Left renal cortex interstitium (tissue), 4 donors: ENCODE measurements around the gene CELF5. TPM values are rescaled to one million over a fixed set of nuclear protein-coding genes. Genes with fewer than 3 reads are reported as not detected.
"Not testable (repeated sequence)": the region's sequence is repeated elsewhere in the genome, so short reads cannot be mapped to it uniquely, and the experiment has no call there.

Source experiments
- DNase-seq, 4 donors: peaks; one replicate each; pipeline ENCODE4 v3.0.0-alpha.2; 2013; ENCODE audit warnings: low read depth in 4 of 4, low spot score in 2 of 4, missing footprints in 1 of 4
- polyA plus RNA-seq, 4 donors: library from polyadenylated mRNA; unstranded; fragments of 120-200 nt; gene quantifications; one replicate each; pipeline ENCODE4 v1.2.1, GENCODE V29; 2013; ENCODE audit not compliant: insufficient read length in 4 of 4

CELF5 gene
- polyA plus RNA-seq, 4 donors, result 0.37 to 2.1 (median 1.0) TPM

DNA sequence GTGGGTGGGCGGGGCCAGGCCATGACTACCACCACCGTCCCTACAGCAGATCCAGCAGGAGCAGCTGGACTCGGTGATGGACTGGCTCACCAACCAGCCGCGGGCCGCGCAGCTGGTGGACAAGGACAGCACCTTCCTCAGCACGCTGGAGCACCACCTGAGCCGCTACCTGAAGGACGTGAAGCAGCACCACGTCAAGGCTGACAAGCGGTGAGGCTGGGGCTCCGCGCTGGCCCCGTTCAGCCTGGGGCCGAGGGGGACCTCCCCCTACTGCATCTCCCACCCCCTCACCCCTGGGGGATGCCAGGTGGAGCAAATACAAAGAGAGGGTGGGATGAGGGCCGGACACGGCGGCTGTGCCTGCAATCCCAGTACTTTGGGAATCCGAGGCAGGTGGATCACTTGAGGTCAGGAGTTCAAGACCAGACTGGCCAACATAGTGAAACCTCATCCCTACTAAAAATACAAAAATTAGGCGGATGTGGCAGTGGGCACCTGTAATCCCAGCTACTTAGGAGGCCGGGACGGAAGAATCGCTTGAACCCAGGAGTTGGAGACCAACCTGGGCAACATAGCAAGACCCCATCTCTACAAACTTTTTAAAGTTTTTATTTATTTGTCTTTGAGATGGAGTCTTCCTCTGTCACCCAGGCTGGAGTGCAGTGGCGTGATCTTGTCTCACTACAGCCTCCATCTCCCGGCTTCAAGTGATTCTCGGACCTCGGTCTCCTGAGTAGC, 18.1 kb upstream of the CELF5 start:
- DNase-seq, result no peak

DNA sequence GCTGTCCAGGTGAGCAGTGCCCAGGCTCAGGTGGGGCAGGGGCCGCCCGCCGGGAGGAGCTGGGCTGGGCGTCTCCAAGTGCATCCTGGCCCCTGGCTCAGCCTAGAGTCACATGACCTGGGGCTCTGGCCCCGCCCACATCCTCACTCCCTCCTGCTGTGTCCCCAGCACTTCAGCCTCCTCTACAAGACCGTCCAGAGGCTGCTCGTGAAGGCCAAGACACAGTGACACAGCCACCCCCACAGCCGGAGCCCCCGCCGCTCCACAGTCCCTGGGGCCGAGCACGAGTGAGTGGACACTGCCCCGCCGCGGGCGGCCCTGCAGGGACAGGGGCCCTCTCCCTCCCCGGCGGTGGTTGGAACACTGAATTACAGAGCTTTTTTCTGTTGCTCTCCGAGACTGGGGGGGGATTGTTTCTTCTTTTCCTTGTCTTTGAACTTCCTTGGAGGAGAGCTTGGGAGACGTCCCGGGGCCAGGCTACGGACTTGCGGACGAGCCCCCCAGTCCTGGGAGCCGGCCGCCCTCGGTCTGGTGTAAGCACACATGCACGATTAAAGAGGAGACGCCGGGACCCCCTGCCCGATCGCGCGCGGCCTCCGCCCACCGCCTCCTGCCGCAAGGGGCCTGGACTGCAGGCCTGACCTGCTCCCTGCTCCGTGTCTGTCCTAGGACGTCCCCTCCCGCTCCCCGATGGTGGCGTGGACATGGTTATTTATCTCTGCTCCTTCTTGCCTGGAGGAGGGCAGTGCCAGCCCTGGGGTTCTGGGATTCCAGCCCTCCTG, 16.8 kb upstream of the CELF5 start:
- no peak for DNase-seq

DNA sequence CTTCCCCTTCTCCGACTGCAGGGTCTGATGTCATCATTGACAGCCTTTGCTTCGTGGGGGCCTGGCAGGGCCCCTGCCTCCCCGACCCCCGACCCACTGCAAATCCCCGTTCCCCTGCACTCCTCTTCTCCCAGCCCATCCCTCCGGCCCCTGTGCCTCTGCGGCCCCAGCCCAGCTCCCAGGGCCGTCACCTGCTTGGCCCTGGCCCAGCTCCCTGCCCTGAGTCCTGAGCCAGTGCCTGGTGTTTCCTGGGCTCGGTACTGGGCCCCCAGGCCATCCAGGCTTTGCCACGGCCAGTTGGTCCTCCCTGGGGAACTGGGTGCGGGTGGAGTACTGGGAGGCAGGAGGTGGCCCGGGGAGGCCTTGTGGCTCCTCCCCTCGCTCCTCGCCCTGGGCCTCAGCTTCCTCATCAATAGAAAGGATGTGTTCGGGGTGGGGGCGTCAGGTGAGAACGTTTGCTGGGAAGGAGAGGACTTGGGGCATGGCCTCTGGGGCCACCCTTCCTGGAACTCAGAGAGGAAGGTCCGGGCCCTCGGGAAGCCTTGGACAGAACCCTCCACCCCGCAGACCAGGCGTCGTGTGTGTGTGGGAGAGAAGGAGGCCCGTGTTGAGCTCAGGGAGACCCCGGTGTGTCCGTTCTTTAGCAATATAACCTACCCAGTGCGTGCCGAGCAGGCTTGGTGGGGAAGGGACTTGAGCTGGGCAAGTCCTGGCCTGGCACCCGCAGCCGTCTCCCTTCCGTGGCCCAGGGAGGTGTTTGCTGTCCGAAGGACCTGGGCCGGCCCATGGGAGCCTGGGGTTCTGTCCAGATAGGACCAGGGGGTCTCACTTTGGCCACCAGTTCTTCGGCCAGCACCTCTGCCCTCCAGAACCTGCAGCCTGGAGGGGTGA, 15.9 kb upstream of the CELF5 start:
- DNase-seq, result no peak

DNA sequence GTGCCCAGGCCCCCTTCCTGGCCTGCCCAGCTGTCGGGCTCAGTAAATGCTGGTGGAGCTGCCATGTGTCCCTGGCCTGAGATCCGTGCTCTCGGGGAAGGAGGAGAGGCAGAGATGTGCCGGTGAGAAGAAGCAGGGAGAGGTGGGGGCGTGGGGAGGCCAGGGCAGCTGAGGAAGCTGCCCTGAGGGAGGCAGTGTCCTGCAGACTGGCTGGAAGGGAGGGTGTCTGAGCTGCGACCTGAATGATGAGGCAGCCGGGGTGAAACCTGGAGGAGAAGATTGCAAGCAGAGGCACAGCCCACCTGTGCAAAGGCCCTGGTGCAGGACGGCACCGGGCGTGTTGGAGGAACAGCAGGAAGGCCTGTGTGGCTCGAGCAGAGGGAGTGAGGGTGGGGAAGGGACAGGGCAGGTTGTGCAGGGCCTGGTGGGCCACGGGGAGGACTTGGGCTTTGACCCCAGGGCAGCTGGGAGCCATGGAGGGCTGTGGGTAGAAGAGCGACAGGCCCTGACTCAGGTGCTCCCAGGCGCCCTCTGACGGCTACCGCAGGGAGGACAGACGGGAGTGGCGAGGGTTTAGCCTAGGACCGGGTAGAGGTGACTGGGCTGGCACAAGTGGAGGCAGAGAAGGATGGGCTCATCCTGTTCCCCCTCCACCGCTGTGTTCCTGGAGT, 14.0 kb upstream of the CELF5 start:
- DNase-seq, result no peak

DNA sequence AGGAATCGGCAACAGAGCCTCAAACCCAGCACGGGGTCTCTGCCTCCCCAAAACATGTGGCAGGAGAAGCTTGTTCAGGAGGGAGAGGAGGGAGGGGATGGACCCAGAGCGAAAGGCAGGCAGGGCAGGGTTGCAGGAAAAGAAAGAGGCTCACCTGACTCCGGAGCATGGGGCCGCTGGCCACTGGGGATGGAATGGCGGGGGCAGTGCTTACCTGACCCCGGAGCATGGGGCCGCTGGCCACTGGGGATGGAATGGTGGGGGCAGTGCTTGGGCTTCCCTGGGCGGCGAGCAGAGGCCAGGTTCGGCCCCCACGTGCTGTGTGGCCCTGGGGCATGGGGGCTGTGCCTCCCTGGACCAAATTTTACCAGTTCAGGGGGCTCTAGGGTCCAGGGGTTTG, 13.3 kb upstream of the CELF5 start:
- no peak for DNase-seq

DNA sequence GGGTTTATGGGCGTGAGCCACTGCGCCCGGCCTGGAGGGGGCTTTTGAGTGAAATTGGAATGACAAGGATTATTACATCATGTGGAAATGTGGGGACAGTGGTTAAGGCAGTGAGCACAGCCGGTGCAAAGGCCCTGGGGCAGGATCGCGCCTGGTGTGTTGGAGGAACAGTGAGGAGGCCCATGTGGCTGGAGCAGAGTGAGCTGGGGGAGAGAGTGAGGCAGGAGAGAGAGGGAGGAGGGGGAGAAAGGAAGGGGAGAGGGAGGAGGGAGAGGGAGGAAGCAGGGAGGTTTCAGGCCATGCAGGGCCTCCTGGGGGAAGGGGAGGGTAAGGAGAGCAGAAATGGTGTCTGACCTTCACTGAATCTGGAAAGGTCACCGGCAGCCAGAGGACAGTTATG, 11.3 kb upstream of the CELF5 start:
- no peak for DNase-seq

DNA sequence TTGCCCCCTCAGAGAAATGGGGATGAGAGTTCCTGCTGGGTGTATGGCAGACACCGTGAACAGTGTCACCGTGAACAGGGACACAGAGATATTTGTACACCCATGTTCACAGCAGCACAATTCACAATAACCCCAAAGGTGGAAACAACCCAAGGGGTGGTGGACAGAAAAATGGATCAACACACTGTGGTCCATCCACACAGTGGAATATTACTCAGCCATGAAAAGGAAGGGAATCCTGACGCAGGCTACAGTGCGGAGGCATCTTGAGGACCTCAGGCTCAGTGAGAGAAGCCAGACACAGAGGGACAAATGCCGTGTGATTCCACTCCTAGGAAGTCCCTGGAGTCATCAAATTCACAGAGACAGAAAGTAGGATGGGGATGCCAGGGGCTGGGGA, 7.6 kb upstream of the CELF5 start:
- DNase-seq, result no peak

DNA sequence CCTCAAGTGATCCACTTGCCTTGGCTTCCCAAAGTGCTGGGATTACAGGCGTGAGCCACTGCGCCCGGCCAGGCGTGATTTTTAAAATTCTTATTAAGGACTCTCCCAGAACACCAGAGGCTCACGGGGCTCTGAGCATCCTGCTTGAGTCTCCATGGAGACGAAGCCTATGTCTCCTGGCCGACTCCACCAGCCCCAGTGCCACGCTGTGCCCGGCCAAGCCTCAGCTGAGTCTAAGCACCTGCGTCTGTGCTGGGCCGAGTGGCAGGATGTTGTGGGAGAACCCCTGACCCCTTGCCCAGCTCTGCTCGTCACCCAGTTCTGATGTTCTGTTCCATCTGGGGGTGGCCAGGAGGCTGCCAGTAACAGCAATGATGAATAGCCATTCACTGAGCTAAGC, 3.9 kb upstream of the CELF5 start:
- DNase-seq, result no peak

DNA sequence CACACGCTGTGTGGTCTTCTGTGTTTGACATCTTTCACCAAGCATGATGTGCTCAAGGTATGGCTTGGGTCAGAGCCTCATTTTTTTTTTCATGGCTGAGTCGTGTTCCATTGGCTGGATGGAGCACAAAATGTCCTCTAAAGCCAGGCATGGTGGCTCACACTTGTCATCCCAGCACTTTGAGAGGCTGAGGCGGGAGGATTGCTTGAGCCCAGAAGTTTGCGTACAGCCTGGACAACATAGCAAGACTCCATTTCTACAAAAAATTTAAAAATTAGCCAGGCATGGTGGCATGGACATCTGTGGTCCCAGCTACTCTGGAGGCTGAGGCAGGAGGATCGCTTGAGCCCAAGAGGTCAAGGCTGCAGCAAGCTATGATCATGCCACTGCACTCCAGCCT, 2.9 kb upstream of the CELF5 start:
- DNase-seq, result not testable (repeated sequence)

DNA sequence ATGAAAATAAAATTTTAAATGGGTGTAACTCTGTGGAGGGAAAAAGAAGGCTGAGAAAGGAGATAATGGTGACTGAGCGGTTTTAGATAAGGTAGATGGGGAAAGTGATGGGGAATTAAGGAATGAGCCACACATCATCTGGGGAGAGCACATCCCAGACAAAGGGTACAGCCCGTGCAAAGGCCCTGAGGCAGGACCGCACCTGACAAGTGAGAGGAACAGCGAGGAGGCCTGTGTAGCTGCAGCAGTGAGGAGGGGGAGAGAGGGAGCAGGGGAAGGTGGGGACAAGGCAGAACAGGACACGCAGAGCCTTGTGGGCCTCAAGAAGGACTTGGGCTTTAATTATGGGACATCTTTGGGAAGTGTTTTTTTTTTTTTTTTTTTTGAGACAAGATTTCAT, 1.8 kb upstream of the CELF5 start:
- no peak for DNase-seq

DNA sequence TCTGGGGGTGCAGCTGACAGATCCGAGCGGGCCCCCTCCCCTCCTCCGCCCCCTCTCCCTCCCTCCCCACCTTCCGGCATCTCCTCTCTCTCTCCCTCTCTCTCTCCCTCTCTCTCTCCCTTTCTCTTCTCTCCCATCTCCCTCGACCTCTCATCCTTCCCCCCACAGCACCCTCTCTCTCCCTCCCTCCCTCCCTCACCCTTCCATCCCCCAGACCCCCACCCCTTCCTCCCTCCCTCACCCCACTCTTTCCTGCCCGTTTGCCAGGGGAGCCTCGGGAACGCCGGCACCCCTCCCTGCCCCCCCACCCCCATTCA, 666 bp downstream of the CELF5 start:
- no peak for DNase-seq

DNA sequence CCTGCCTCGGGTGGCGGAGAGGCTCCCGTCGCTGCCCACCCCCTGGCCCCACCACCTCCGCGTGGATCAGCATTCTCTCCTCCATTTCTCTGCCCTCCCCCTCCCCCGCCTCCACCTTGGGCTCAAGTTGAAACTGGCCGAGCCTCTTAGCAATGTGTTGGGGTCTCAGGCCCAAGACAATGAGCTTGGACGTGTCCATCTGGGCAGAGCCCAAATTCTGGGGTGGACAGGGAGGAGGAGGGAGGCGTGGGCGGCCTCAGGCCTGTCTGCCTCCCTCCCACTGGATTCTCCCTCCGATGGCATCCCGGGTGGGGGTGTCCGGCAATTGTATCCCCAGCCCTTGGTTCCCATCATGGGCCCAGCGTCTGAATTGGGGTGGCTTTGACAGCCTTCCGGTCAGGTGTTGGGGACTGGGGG, 1.2 kb downstream of the CELF5 start:
- no peak for DNase-seq

DNA sequence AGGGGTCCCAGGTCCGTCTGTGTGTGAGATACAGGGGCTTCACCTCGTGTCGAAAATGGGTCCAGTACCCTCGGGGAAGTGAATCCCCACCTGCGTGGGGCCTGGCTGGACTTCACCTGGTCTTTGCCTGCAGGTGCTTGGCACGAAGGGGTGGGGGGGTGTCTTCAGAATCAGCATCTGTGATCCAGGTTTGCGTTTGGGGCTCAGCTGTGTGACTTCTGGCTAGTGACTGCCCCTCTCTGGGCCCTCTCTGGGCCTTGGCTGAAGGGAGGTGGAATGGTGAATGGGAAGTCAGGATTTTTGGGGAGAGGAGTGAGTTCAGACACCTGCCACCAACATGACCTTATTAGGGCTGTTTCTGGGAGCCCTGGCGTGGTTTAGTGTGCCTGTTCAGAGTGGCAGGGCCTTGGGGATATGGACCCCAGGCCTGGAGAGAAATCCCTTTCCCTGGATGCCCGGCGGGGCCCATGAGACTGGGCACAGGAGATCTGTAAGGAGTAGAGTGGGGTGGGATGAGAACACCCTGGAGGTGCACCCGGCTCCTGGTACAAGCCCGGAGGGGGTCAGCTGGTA, 2.7 kb downstream of the CELF5 start:
- no peak for DNase-seq

DNA sequence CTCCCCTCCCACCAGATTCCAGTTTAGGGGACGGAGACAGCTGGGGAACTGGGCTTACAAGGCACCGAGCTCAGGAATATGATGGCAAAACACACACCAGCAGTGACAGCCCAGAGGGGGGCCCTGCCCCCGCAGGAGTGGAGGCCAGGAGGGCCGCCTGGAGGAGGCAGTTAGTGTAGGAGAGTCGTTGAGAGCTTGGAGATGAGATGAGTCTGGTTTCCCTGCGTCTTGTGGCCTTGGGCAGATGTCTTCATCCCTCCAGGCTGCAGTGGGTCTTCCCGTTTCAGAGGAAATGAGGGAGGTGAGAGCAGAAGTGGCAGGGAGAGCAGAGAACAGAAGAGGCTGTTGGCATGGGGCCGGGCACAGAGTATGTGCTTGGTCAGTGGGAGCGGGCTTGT, 4.9 kb downstream of the CELF5 start:
- no peak for DNase-seq

DNA sequence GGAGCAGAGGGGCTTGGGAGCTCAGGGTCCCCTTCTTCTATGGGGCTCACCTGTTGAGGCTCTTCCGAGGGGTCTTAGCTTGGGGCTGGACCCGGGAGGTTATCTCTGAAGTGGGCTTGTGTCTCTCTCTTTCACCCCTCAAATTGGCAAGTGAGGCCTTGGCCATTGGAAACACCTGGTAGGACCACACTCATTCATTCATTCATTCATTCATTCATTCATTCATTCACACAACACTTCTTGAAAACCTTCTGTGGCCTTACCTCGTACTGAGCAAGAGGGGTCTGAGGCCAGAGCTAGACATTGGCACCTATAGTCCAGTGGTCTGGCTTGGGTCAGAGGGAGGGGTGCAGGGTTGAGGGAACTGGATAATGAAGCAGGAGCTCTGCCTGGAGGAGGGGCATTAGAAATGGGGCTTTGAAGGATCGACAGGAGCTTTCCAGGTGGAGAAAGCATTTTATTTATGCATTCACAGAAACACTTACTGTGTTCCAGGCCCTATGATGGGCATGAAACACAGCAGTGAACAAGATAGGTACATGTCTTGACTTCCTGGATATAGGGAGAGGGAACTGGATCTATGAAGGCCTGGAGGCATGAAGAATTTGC, 5.5 kb downstream of the CELF5 start:
- no peak for DNase-seq

DNA sequence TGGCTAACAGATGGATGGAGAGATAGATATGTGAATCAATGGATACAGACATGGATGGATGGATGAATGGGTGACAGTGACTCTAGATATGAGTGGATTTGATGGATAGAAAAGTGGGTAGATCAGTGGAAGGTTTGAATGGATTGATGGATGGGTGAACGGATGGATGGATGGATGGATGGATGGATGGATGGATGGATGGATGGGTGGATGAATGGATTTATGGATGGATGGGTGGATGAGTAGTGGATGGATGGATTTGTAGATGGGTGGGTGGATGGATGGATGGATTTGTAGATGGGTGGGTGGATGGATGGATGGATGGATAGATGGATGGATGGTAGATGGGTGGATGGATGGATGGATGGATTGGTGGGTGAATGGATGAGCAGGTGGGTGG, 6.8 kb downstream of the CELF5 start:
- DNase-seq, result no peak

DNA sequence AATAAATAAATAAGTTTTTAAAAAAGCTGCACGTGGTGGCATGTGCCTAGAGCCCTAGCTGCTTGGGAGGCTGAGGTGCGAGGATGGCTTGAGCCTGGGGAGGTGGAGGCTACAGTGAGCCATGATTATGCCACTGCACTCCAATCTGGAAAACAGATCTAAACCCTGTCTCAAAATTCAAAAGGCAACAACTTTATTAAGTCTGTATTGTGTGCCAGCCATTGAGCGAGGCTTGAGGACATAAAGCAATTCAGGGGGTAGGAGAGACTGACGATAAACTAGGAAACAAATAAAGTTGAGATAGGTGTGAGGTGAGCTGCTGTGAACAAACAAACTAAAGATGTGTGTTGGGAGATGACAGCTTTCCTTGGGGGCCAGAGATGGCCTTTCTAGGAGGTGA, 8.7 kb downstream of the CELF5 start:
- DNase-seq, result no peak

DNA sequence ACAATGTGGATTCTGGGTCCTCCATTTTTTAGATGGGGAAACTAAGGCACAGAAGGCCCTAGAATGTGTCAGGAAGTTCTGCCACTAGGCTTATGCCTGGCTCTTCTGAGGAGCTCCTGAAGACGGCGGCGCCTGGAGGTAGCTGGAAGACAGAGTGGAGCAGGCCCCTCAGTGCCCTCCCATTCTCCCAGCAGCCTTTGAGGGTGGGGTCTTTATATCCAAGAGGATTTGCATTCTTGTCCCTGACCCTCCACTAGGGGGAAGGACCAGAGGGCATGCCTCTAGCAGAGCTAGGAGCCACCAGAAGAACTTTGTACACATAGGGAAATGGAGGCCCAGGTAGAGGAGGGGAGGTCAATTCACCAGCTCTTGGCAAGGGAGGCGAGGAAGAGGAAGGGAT, 9.4 kb downstream of the CELF5 start:
- no peak for DNase-seq

DNA sequence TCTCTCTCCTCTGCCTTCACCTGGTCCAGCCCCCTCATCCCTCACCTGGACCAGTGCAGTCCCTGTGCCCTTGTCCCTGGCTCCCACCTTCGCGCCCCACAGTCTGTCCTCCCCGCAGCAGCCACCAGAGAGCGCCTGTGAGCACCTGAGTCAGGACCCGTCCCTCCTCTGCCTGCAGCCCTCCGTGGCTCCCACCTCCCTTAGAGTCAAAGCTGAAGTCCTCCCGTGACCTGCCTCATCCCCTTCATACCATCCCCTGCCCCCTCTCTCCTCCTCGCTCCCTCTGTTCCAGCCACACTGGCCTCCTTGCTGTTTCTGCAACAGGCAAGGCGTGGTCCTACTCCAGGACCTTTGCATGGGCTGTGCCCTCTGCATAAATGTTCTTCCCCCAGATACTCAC, 10.3 kb downstream of the CELF5 start:
- DNase-seq, result no peak

DNA sequence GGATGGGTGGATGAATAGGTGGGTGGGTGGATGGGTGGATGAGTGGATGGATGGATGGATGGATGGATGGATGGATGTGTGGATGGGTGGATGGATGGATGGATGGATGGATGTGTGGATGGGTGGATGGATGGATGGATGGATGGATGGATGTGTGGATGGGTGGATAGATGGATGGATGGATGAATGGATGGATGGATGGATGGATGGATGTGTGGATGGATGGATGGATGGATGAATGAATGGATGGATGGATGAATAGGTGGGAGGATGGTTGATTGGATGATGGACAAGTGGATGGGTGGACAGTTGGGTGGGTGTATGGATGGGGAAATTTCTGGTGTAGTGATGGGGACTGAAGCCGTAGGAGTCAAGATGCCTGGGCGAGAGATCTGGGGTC, 11.1 kb downstream of the CELF5 start:
- not testable (repeated sequence) for DNase-seq
